ENCODE results near the gene LGALS1. TPM values are rescaled to one million over a fixed set of nuclear protein-coding genes. Genes with fewer than 3 reads are reported as not detected.
"Not testable (repeated sequence)": the region's sequence is repeated elsewhere in the genome, so short reads cannot be mapped to it uniquely, and the experiment has no call there.

The LGALS1 gene
- total RNA-seq, 1 experiment from 2014 or later, result 3.2 TPM

GRCh38 chr22:37715760-37716159 lies 40.3 kb downstream of the LGALS1 start:
- no TSS peak for BruUV-seq (replicated peaks)
- POLR2A ChIA-PET, result no interaction called here

GRCh38 chr22:37716708-37717107 lies 41.3 kb downstream of the LGALS1 start:
- H3K36me3 ChIP-seq (ENCODE audit: control insufficient read depth, insufficient read depth, low read length), result no peaks in the 10 kb centered on the region
- H3K27me3 Mint-ChIP-seq (ENCODE audit: insufficient read depth, unreplicated experiment), result no peaks in the 10 kb centered on the region
- H3K36me3 Mint-ChIP-seq (ENCODE audit: insufficient read depth, unreplicated experiment), result no peaks in the 10 kb centered on the region
- POLR2A ChIA-PET, result no interaction called here
- BruUV-seq (replicated peaks), result TSS peak; percentile 80
- TF ChIP-seq CTCF (IDR thresholded peaks at IDR 0.05; ENCODE audit: insufficient read depth in 1 of 2, low read depth in 1 of 2, low read length in 1 of 2, severe bottlenecking in 1 of 2, unreplicated experiment in 1 of 2), result no peak
- H3K4me3 ChIP-seq (ENCODE audit: low read depth, low read length), result no peak overlapping the region
- intact Hi-C loops (cut with micrococcal nuclease; ENCODE audit: unreplicated experiment), result no loop called here
- no peak for DNase-seq
- H3K4me1 ChIP-seq, result no peaks in the 10 kb centered on the region
- no peak overlapping the region for H3K27ac Mint-ChIP-seq (ENCODE audit: unreplicated experiment)
- no peak overlapping the region for H3K4me3 Mint-ChIP-seq (ENCODE audit: unreplicated experiment)
- no peaks in the 10 kb centered on the region for H3K9me3 Mint-ChIP-seq (ENCODE audit: unreplicated experiment)
- no peaks in the 10 kb centered on the region for H3K9me3 ChIP-seq
- no peaks in the 10 kb centered on the region for H3K27me3 ChIP-seq (replicated peaks; ENCODE audit: control insufficient read depth, insufficient read depth, low read length)
- CTCF ChIA-PET, result no interaction called here
- no peaks in the 10 kb centered on the region for H3K4me1 Mint-ChIP-seq (ENCODE audit: low read depth, unreplicated experiment)

More at GRCh38 chr22:37715760-37716159, 40.3 kb downstream of the LGALS1 start:
- H3K4me1 ChIP-seq, result no peaks in the 10 kb centered on the region
- H3K27me3 ChIP-seq (replicated peaks; ENCODE audit: control insufficient read depth, insufficient read depth, low read length), result no peaks in the 10 kb centered on the region
- no peaks in the 10 kb centered on the region for H3K9me3 ChIP-seq
- TF ChIP-seq CTCF (IDR thresholded peaks at IDR 0.05; ENCODE audit: insufficient read depth in 1 of 2, low read depth in 1 of 2, low read length in 1 of 2, severe bottlenecking in 1 of 2, unreplicated experiment in 1 of 2), result no peak
- no peaks in the 10 kb centered on the region for H3K36me3 ChIP-seq (ENCODE audit: control insufficient read depth, insufficient read depth, low read length)
- Mint-ChIP-seq H3K4me1 (ENCODE audit: low read depth, unreplicated experiment) (no peaks in the 10 kb centered on the region), H3K9me3 (ENCODE audit: unreplicated experiment) (no peaks in the 10 kb centered on the region), H3K4me3 (ENCODE audit: unreplicated experiment) (no peak overlapping the region), H3K27me3 (ENCODE audit: insufficient read depth, unreplicated experiment) (no peaks in the 10 kb centered on the region), H3K36me3 (ENCODE audit: insufficient read depth, unreplicated experiment) (no peaks in the 10 kb centered on the region), H3K27ac (ENCODE audit: unreplicated experiment) (no peak overlapping the region)
- CTCF ChIA-PET, result interaction anchor here (1.0 kb wide), 1 partner anchor 74 kb away, joined by 3 read pairs; no protein-coding TSS in a partner anchor
- intact Hi-C loops (cut with micrococcal nuclease; ENCODE audit: unreplicated experiment), result no loop called here
- no peak overlapping the region for H3K4me3 ChIP-seq (ENCODE audit: low read depth, low read length)
- no peak for DNase-seq

GRCh38 chr22:37717235-37717634 lies 41.8 kb downstream of the LGALS1 start:
- H3K4me1 ChIP-seq; H3K27me3 Mint-ChIP-seq (ENCODE audit: insufficient read depth, unreplicated experiment); DNase-seq; intact Hi-C loops (cut with micrococcal nuclease; ENCODE audit: unreplicated experiment); H3K9me3 ChIP-seq; H3K4me3 Mint-ChIP-seq (ENCODE audit: unreplicated experiment); H3K27ac Mint-ChIP-seq (ENCODE audit: unreplicated experiment); H3K4me1 Mint-ChIP-seq (ENCODE audit: low read depth, unreplicated experiment); H3K9me3 Mint-ChIP-seq (ENCODE audit: unreplicated experiment); BruUV-seq (replicated peaks); H3K4me3 ChIP-seq (ENCODE audit: low read depth, low read length); H3K36me3 Mint-ChIP-seq (ENCODE audit: insufficient read depth, unreplicated experiment); CTCF ChIA-PET; H3K27me3 ChIP-seq (replicated peaks; ENCODE audit: control insufficient read depth, insufficient read depth, low read length); H3K36me3 ChIP-seq (ENCODE audit: control insufficient read depth, insufficient read depth, low read length); POLR2A ChIA-PET: not testable (repeated sequence)

- POLR2A ChIA-PET; H3K36me3 ChIP-seq (ENCODE audit: control insufficient read depth, insufficient read depth, low read length); H3K9me3 ChIP-seq; H3K27me3 Mint-ChIP-seq (ENCODE audit: insufficient read depth, unreplicated experiment); H3K36me3 Mint-ChIP-seq (ENCODE audit: insufficient read depth, unreplicated experiment); H3K4me3 Mint-ChIP-seq (ENCODE audit: unreplicated experiment); H3K27me3 ChIP-seq (replicated peaks; ENCODE audit: control insufficient read depth, insufficient read depth, low read length); intact Hi-C loops (cut with micrococcal nuclease; ENCODE audit: unreplicated experiment); H3K9me3 Mint-ChIP-seq (ENCODE audit: unreplicated experiment); H3K4me1 Mint-ChIP-seq (ENCODE audit: low read depth, unreplicated experiment); H3K4me3 ChIP-seq (ENCODE audit: low read depth, low read length); CTCF ChIA-PET; BruUV-seq (replicated peaks); H3K27ac Mint-ChIP-seq (ENCODE audit: unreplicated experiment); H3K4me1 ChIP-seq; DNase-seq: not testable (repeated sequence)
These were observed 42.4 kb downstream of the LGALS1 start for GRCh38 chr22:37717746-37718305.

Data from Caco-2 (cell line).